Aorta (tissue), 5 donors: ENCODE data around the gene IQSEC1. TPM values are rescaled to one million over a fixed set of nuclear protein-coding genes. Genes with fewer than 3 reads are reported as not detected.

Experiments
- ATAC-seq: fragments of 200-7000 bp; cut with Tn5 transposase; one replicate; pipeline ENCODE4 v1.9.1; 2022; ENCODE audit warnings: moderate library complexity; ENCODE audit not compliant: low FRiP score
- DNase-seq, 2 donors: peaks; one replicate each; pipeline ENCODE4 v3.0.0-alpha.2; 2020
- H3K27ac ChIP-seq, 2 donors: one replicate each; pipeline ENCODE4 v1.5.1; 2013; ENCODE audit warnings: low read length in 2 of 2, mild to moderate bottlenecking in 2 of 2, moderate library complexity in 2 of 2, control low read depth in 1 of 2, inconsistent platforms in 1 of 2, low read depth in 1 of 2
- H3K27me3 ChIP-seq, 2 donors: one replicate each; pipeline ENCODE4 v1.6.1; 2013; ENCODE audit warnings: control low read depth in 1 of 2, low read length in 1 of 2, mild to moderate bottlenecking in 1 of 2, moderate library complexity in 1 of 2; ENCODE audit not compliant: insufficient read depth in 2 of 2, control insufficient read depth in 1 of 2
- H3K36me3 ChIP-seq, 2 donors: one replicate each; pipeline ENCODE4 v1.6.1; 2013; ENCODE audit warnings: control low read depth in 1 of 2, low read length in 1 of 2, mild to moderate bottlenecking in 1 of 2; ENCODE audit not compliant: insufficient read depth in 2 of 2, control insufficient read depth in 1 of 2
- H3K4me1 ChIP-seq, 2 donors: one replicate each; pipeline ENCODE4 v1.6.1; 2013; ENCODE audit warnings: low read length in 2 of 2, control low read depth in 1 of 2, mild to moderate bottlenecking in 1 of 2, moderate library complexity in 1 of 2; ENCODE audit not compliant: insufficient read depth in 2 of 2, control insufficient read depth in 1 of 2
- H3K4me3 ChIP-seq, 2 donors: one replicate each; pipeline ENCODE4 v1.5.1; 2013; ENCODE audit warnings: low read length in 2 of 2, control low read depth in 1 of 2, mild to moderate bottlenecking in 1 of 2
- H3K9me3 ChIP-seq: one replicate; pipeline ENCODE4 v1.6.1; 2013; ENCODE audit warnings: mild to moderate bottlenecking, low read length; ENCODE audit not compliant: control insufficient read depth
- WGBS, 2 donors: extraction: QIAGEN DNeasy Blood & Tissue Kit; methylation state at CpG; one replicate each; pipeline ENCODE4 v1.1.7; 2013; 5-methylcytosine and 5-hydroxymethylcytosine counted together
- intact Hi-C, 2 donors: fragments of 100-400 bp; cut with DNase I; formaldehyde crosslinking; loops; one replicate each; pipeline versions ENCODE4 v1.14.2 to v1.15.0; 2022
- polyA plus RNA-seq, 2 donors: library from polyadenylated mRNA; stranded (reverse); fragments of 200-250 nt; gene quantifications; one replicate each; pipeline ENCODE4 v1.2.3, GENCODE V29; 2013
- total RNA-seq, 2 donors: library from RNA; stranded (reverse); fragmentation: NEBNext Ultra II Directional; extraction: Animal tissue kit (Norgen Biotek cat#: 25700); gene quantifications; one replicate each; pipeline ENCODE4 v1.2.1, GENCODE V29; 2021
- donor health status: healthy with polysubstance abuse.
- donor health status: Bipolar disorder and iron deficiency.
- donor health status: DM: no; HTN: no; CAD: no.
- donor health status: DM: no; HTN: no; CAD: no.
- donor health status: DM: yes; HTN: yes; CAD: no.

The IQSEC1 gene
- total and polyA plus RNA-seq, 4 donors = 12.6 to 84.7 (median 49.9) TPM

- H3K4me3 ChIP-seq = no peak overlapping the region
- H3K4me1 ChIP-seq = no peaks in the 10 kb centered on the region
- H3K27ac ChIP-seq = no peak overlapping the region
- ATAC-seq (no peak), DNase-seq (no peak)
- intact Hi-C loops = loop anchor here in 1 of 2 donors (5.0 kb wide), 1 partner anchor 79 kb away; no protein-coding TSS in a partner anchor
- H3K9me3 ChIP-seq = no peaks in the 10 kb centered on the region
- peaks cover 0 to 14% of the 10 kb centered on the region in 2 donors for H3K36me3 ChIP-seq
- no peaks in the 10 kb centered on the region for H3K27me3 ChIP-seq
- 85 to 86% methylated on average over 20 of the region's 20 CpGs for WGBS, 2 donors
Measured at GRCh38 chr3:12903000-12903800, 170.0 kb downstream of the IQSEC1 start.

- Histone ChIP-seq H3K9me3 (no peaks in the 10 kb centered on the region), H3K4me1 (no peaks in the 10 kb centered on the region), H3K27ac (no peak overlapping the region), H3K4me3 (no peak overlapping the region), H3K27me3 (no peaks in the 10 kb centered on the region), H3K36me3 (peaks cover 0 to 13% of the 10 kb centered on the region in 2 donors)
- DNase-seq (no peak), ATAC-seq (no peak)
- WGBS, 2 donors = 91% methylated on average over 23 to 24 of the region's 24 CpGs
- intact Hi-C loops = loop anchor here in 1 of 2 donors (5.0 kb wide), 1 partner anchor 80 kb away; no protein-coding TSS in a partner anchor
Measured at GRCh38 chr3:12902181-12902999, 170.8 kb downstream of the IQSEC1 start.

GRCh38 chr3:12901623-12902045 is 171.6 kb downstream of the IQSEC1 start:
- no peaks in the 10 kb centered on the region for H3K27me3 ChIP-seq
- no peak overlapping the region for H3K4me3 ChIP-seq
- intact Hi-C loops = loop anchor here in 1 of 2 donors (5.0 kb wide), 1 partner anchor 81 kb away; no protein-coding TSS in a partner anchor
- no peaks in the 10 kb centered on the region for H3K9me3 ChIP-seq
- H3K27ac ChIP-seq = no peak overlapping the region
- 75 to 76% methylated on average over 6 of the region's 6 CpGs for WGBS, 2 donors
- ATAC-seq = no peak
- peaks cover 0 to 13% of the 10 kb centered on the region in 2 donors for H3K36me3 ChIP-seq
- no peaks in the 10 kb centered on the region for H3K4me1 ChIP-seq
- DNase-seq = no peak

GRCh38 chr3:12900885-12901411 is 172.3 kb downstream of the IQSEC1 start:
- no peaks in the 10 kb centered on the region for H3K9me3 ChIP-seq
- ATAC-seq = no peak
- WGBS, 2 donors = 92 to 94% methylated on average over 22 of the region's 22 CpGs
- H3K4me3 ChIP-seq = no peak overlapping the region
- H3K27ac ChIP-seq = no peak overlapping the region
- no peaks in the 10 kb centered on the region for H3K27me3 ChIP-seq
- no peaks in the 10 kb centered on the region for H3K4me1 ChIP-seq
- intact Hi-C loops = loop anchor here in 1 of 2 donors (5.0 kb wide), 1 partner anchor 81 kb away; no protein-coding TSS in a partner anchor
- DNase-seq = no peak
- H3K36me3 ChIP-seq = peaks cover 0 to 10% of the 10 kb centered on the region in 2 donors

- no peak for ATAC-seq
- no peaks in the 10 kb centered on the region for H3K4me1 ChIP-seq
- DNase-seq = no peak
- peaks cover 0 to 4% of the 10 kb centered on the region in 2 donors for H3K36me3 ChIP-seq
- H3K27me3 ChIP-seq = no peaks in the 10 kb centered on the region
- no peak overlapping the region for H3K27ac ChIP-seq
- H3K9me3 ChIP-seq = no peaks in the 10 kb centered on the region
- WGBS, 2 donors = 92 to 95% methylated on average over 40 of the region's 40 CpGs
- H3K4me3 ChIP-seq = no peak overlapping the region
- intact Hi-C loops = loop anchor here in 1 of 2 donors (5.0 kb wide), 1 partner anchor 83 kb away; no protein-coding TSS in a partner anchor
Measured at GRCh38 chr3:12898965-12899755, 174.1 kb downstream of the IQSEC1 start.

GRCh38 chr3:12898290-12898964 is 174.8 kb downstream of the IQSEC1 start:
- peaks cover 0 to 4% of the 10 kb centered on the region in 2 donors for H3K36me3 ChIP-seq
- H3K27ac ChIP-seq = no peak overlapping the region
- no peak for DNase-seq
- no peak overlapping the region for H3K4me3 ChIP-seq
- no peaks in the 10 kb centered on the region for H3K27me3 ChIP-seq
- no peak for ATAC-seq
- H3K9me3 ChIP-seq = no peaks in the 10 kb centered on the region
- intact Hi-C loops = loop anchor here in 1 of 2 donors (5.0 kb wide), 1 partner anchor 84 kb away; no protein-coding TSS in a partner anchor
- WGBS, 2 donors = 89 to 92% methylated on average over 22 of the region's 22 CpGs
- no peaks in the 10 kb centered on the region for H3K4me1 ChIP-seq

- 78 to 80% methylated on average over 13 of the region's 13 CpGs for WGBS, 2 donors
- intact Hi-C loops = loop anchor here in 1 of 2 donors (5.0 kb wide), 1 partner anchor 85 kb away; no protein-coding TSS in a partner anchor
- no peak for ATAC-seq
- H3K9me3 ChIP-seq = no peaks in the 10 kb centered on the region
- no peak for DNase-seq
- no peaks in the 10 kb centered on the region for H3K4me1 ChIP-seq
- H3K4me3 ChIP-seq = no peak overlapping the region
- H3K36me3 ChIP-seq = peaks cover 0 to 4% of the 10 kb centered on the region in 2 donors
- no peak overlapping the region for H3K27ac ChIP-seq
- no peaks in the 10 kb centered on the region for H3K27me3 ChIP-seq
Measured at GRCh38 chr3:12897381-12898289, 175.6 kb downstream of the IQSEC1 start.
